SKM-1 (cell line): ENCODE measurements around the gene PROCA1.

ENCODE experiments used
- DNase-seq: peaks from one replicate; lab custom pipeline; 2025; ENCODE audit not compliant: unreplicated experiment; lab: John Stamatoyannopoulos, UW

Gene PROCA1

GRCh38 chr17:28711723-28712031 is at the start of gene PROCA1:
Gene PROCA1, minus strand, starts transcription at chr17:28711888. Its CDS starts 228 bp downstream, at chr17:28711660.
- no peak for DNase-seq

GRCh38 chr17:28760601-28761562 is 49.2 kb upstream of the PROCA1 start:
- peak; percentile 81 for DNase-seq

GRCh38 chr17:28759256-28759865 is 47.7 kb upstream of the PROCA1 start:
- no peak for DNase-seq

- DNase-seq: no peak
These were observed 46.9 kb upstream of the PROCA1 start for GRCh38 chr17:28758411-28759121.

GRCh38 chr17:28756049-28756804 is 44.5 kb upstream of the PROCA1 start:
- no peak for DNase-seq

GRCh38 chr17:28755486-28755885 is 43.8 kb upstream of the PROCA1 start:
- DNase-seq: no peak

GRCh38 chr17:28751600-28752366 is 40.1 kb upstream of the PROCA1 start:
- DNase-seq: no peak

- peak; percentile 85 for DNase-seq
These were observed 38.7 kb upstream of the PROCA1 start for GRCh38 chr17:28750178-28751047.

GRCh38 chr17:28749516-28750177 is 38.0 kb upstream of the PROCA1 start:
- no peak for DNase-seq

- DNase-seq: no peak
These were observed 37.3 kb upstream of the PROCA1 start for GRCh38 chr17:28748852-28749515.

- no peak for DNase-seq
These were observed 36.4 kb upstream of the PROCA1 start for GRCh38 chr17:28747801-28748750.

- DNase-seq: no peak
These were observed 35.5 kb upstream of the PROCA1 start for GRCh38 chr17:28747051-28747691.

GRCh38 chr17:28746611-28747050 is 34.9 kb upstream of the PROCA1 start:
- DNase-seq: no peak

GRCh38 chr17:28745786-28746411 is 34.2 kb upstream of the PROCA1 start:
- DNase-seq: no peak

GRCh38 chr17:28744972-28745785 is 33.5 kb upstream of the PROCA1 start:
- no peak for DNase-seq
